HepG2 (cell line): Measurements from ENCODE around the gene NES. TPM values are rescaled to one million over a fixed set of nuclear protein-coding genes. Genes with fewer than 3 reads are reported as not detected.
A peak's percentile ranks its signal among the peaks of the same experiment; 100 is the strongest.

ENCODE experiments used
- ATAC-seq: fragments of 200-7000 bp; cut with Tn5 transposase; 3 replicates; pipeline ENCODE4 v1.9.1; 2020; ENCODE audit warnings: mild to moderate bottlenecking, moderate library complexity
- BruUV-seq: library from RNA; stranded (reverse); fragments of 400-500 nt; replicated peaks from 2 replicates; lab custom pipeline; 2021; lab: Mats Ljungman, UMichigan
- CTCF ChIA-PET: fragments of 300-600 bp; formaldehyde crosslinking; extraction: SDS; loops from one replicate; lab custom pipeline; 2021; ENCODE audit warnings: low total read pairs, inconsistent platforms, low intra/inter-chr PET ratio; lab: Yijun Ruan, JAX
- POLR2A ChIA-PET: fragments of 350-600 bp; sonication (Branson Sonifier 250); formaldehyde crosslinking; loops from one replicate; lab custom pipeline; 2020; ENCODE audit warnings: antibody characterized with exemption, inconsistent platforms; lab: Yijun Ruan, JAX
- DNase-seq: peaks from one replicate; pipeline ENCODE4 v3.0.0-alpha.2; 2015; ENCODE audit warnings: low spot score
- FAIRE-seq: peaks from 3 replicates; lab custom pipeline; 2011; peaks lifted over from hg19 to GRCh38; lab: Jason Lieb, UNC
- H2AFZ ChIP-seq: one replicate; pipeline ENCODE4 v1.6.1; 2011; ENCODE audit warnings: low read length, inconsistent platforms
- H3K27ac ChIP-seq: fragments of 300-600 bp; 3 replicates; pipeline ENCODE4 v1.8.0; 2011; ENCODE audit warnings: mixed run types, mild to moderate bottlenecking, mixed read lengths, low read length, inconsistent platforms; ENCODE audit not compliant: insufficient read depth; ENCODE audit errors: extremely low read length
- H3K27me3 ChIP-seq, 2 experiments: fragments of 200-600 bp in 1 of 2; 2 replicates in 1 of 2; 3 replicates in 1 of 2; pipeline versions ENCODE4 v1.6.0 to v1.8.0; 2011; ENCODE audit warnings: low read length in 2 of 2, mild to moderate bottlenecking in 2 of 2, moderate library complexity in 2 of 2, inconsistent platforms in 1 of 2; ENCODE audit not compliant: insufficient read depth in 2 of 2, control insufficient read depth in 1 of 2
- H3K36me3 ChIP-seq, 2 experiments: fragments of 200-600 bp in 1 of 2; replicated peaks in 1 of 2; 2 replicates in 1 of 2; 3 replicates in 1 of 2; pipeline versions ENCODE4 v1.5.1 to v1.8.0; 2011; ENCODE audit warnings: low read length in 2 of 2, inconsistent platforms in 1 of 2; ENCODE audit not compliant: insufficient read depth in 2 of 2, control insufficient read depth in 1 of 2
- H3K4me1 ChIP-seq: 2 replicates; pipeline ENCODE4 v1.5.1; 2012; ENCODE audit warnings: low read length, inconsistent platforms; ENCODE audit not compliant: insufficient read depth
- H3K4me2 ChIP-seq: 2 replicates; pipeline ENCODE4 v1.6.0; 2011; ENCODE audit warnings: low read depth, low read length, inconsistent platforms
- H3K4me3 ChIP-seq, 3 experiments: fragments of 200-600 bp in 1 of 3; sonication (generic), shearing (Covaris generic) in 1 of 3; replicated peaks in 1 of 3; 2 replicates each; pipeline ENCODE4 v1.5.1; 2011 to 2016; ENCODE audit warnings: low read length in 3 of 3, inconsistent platforms in 2 of 3, low read depth in 2 of 3, mild to moderate bottlenecking in 2 of 3, control low read depth in 1 of 3, mixed read lengths in 1 of 3; ENCODE audit not compliant: insufficient read depth in 1 of 3
- H3K79me2 ChIP-seq: one replicate; pipeline ENCODE4 v1.6.1; 2011; ENCODE audit warnings: low read length, inconsistent platforms; ENCODE audit not compliant: insufficient read depth
- H3K9ac ChIP-seq: 2 replicates; pipeline ENCODE4 v1.6.0; 2011; ENCODE audit warnings: mild to moderate bottlenecking, low read depth, low read length, inconsistent platforms; ENCODE audit not compliant: insufficient read depth
- H3K9me3 ChIP-seq: 2 replicates; pipeline ENCODE4 v1.5.1; 2012; ENCODE audit warnings: mild to moderate bottlenecking, low read length
- H4K20me1 ChIP-seq: 2 replicates; pipeline ENCODE4 v1.6.0; 2011; ENCODE audit warnings: inconsistent platforms, mild to moderate bottlenecking, low read length, moderate library complexity; ENCODE audit not compliant: insufficient read depth
- MAFK ChIP-seq, 2 experiments: IDR thresholded peaks in 1 of 2; conservative IDR thresholded peaks in 1 of 2; 2 replicates each; pipeline ENCODE4 v1.6.1; 2011; ENCODE audit warnings: improper control_type of control experiment in 2 of 2, low read length in 2 of 2
- SKIL ChIP-seq: sonication (generic); formaldehyde crosslinking; IDR thresholded peaks from 2 replicates; pipeline ENCODE4 v1.8.0; 2022; ENCODE audit warnings: missing genetic modification reagents, mild to moderate bottlenecking, moderate library complexity, borderline replicate concordance
- ZBTB7B ChIP-seq: sonication (generic); formaldehyde crosslinking; IDR thresholded peaks from 2 replicates; pipeline ENCODE4 v1.4.0; 2020; ENCODE audit warnings: missing genetic modification reagents
- ZNF263 ChIP-seq: sonication (generic); formaldehyde crosslinking; IDR thresholded peaks from 2 replicates; pipeline ENCODE4 v1.4.0; 2020; ENCODE audit warnings: missing genetic modification reagents
- ZNF598 ChIP-seq: sonication (generic); formaldehyde crosslinking; IDR thresholded peaks from 2 replicates; pipeline ENCODE4 v1.5.1; 2020; ENCODE audit warnings: mild to moderate bottlenecking, missing genetic modification reagents, borderline replicate concordance
- ZNF788 ChIP-seq: sonication (generic); formaldehyde crosslinking; IDR thresholded peaks from 2 replicates; pipeline ENCODE4 v1.5.0; 2020; ENCODE audit warnings: mild to moderate bottlenecking, missing genetic modification reagents, borderline replicate concordance
- WGBS: methylation state at CpG from one replicate; pipeline ENCODE4 v1.1.6; 2017; ENCODE audit warnings: low lambda C conversion rate; 5-methylcytosine and 5-hydroxymethylcytosine counted together
- in situ Hi-C: cut with HindIII; loops from 2 replicates; pipeline ENCODE4 v1.10.0; 2017; ENCODE audit warnings: low pct_unique_long_range_greater_than_20kb; ENCODE audit not compliant: extremely low pct_ligation_motif_present
- intact Hi-C: fragments of 100-400 bp; cut with micrococcal nuclease; formaldehyde crosslinking; loops from one replicate; pipeline ENCODE4 v1.10.0; 2022; ENCODE audit not compliant: unreplicated experiment
- polyA plus RNA-seq, 8 experiments: library from polyadenylated mRNA; depleted of rRNA in 3 of 8; stranded (reverse) in 7 of 8; unstranded in 1 of 8; fragments of >200 nt; fragmentation: Illumina TruSeq in 4 of 8; extraction: Trizol in 4 of 8; gene quantifications; 2 replicates each; pipeline versions ENCODE4 v1.2.1 to v1.2.3, GENCODE V29; 2011 to 2016; ENCODE audit warnings: low read depth in 4 of 8, missing spikeins in 1 of 8, mixed read lengths in 1 of 8; ENCODE audit not compliant: insufficient read depth in 1 of 8
- total RNA-seq, 5 experiments: library from RNA; depleted of rRNA; stranded (reverse); fragments of >200 nt; fragmentation: Illumina TruSeq; extraction: Trizol; gene quantifications; 2 replicates each; pipeline ENCODE4 v1.2.3, GENCODE V29; 2016; ENCODE audit warnings: low read depth in 1 of 5

The NES gene
- total and polyA plus RNA-seq, 2 of the 13 experiments (the other 11 are each of a cell fraction or from before 2014, with no cell fraction given) = 1.7 to 16.6 TPM

- Histone ChIP-seq H2AFZ (no peak overlapping the region), H3K4me3 (no peak overlapping the region), H3K9ac (no peak overlapping the region), H4K20me1 (no peaks in the 10 kb centered on the region), H3K9me3 (no peaks in the 10 kb centered on the region), H3K4me1 (peaks cover 60% of the 10 kb centered on the region), H3K27me3 (no peaks in the 10 kb centered on the region), H3K79me2 (no peaks in the 10 kb centered on the region), H3K27ac (no peak overlapping the region), H3K36me3 (no peaks in the 10 kb centered on the region), H3K4me2 (no peak overlapping the region)
- ATAC-seq (no peak), DNase-seq (no peak), FAIRE-seq (no peak)
- 69% methylated on average over 6 of the region's 6 CpGs for WGBS
- no peak for TF ChIP-seq ZBTB7B (CRISPR knock-in tag)
- TF ChIP-seq ZNF598 (CRISPR knock-in tag) = no peak
- CTCF ChIA-PET = no interaction called here
- in situ Hi-C loops = no loop called here
- intact Hi-C loops = no loop called here
- POLR2A ChIA-PET = interaction anchor here (9.1 kb wide), 1 partner anchor 8 kb away, joined by 189 read pairs; no protein-coding TSS in a partner anchor
- no TSS peak for BruUV-seq
Observed at GRCh38 chr1:156670359-156670758, 6.8 kb downstream of the NES start.

GRCh38 chr1:156669794-156670193 is 7.4 kb downstream of the NES start:
- H3K9me3 ChIP-seq = no peaks in the 10 kb centered on the region
- CTCF ChIA-PET = no interaction called here
- TF ChIP-seq ZNF788 (CRISPR knock-in tag) (no peak), SKIL (CRISPR knock-in tag) (no peak), ZNF263 (CRISPR knock-in tag) (peak; percentile 75), MAFK (conservative IDR thresholded peaks at IDR 0.05 in 1 of 2, IDR thresholded peaks at IDR 0.05 in 1 of 2; ENCODE audit: low read length in 2 of 2) (no peak)
- TF ChIP-seq, all 625 proteins: peak for 1
- DNase-seq (no peak), FAIRE-seq (no peak), ATAC-seq (no peak)
- WGBS = 36% methylated on average over 4 of the region's 5 CpGs
- no peak overlapping the region for H3K4me2 ChIP-seq
- BruUV-seq = no TSS peak
- H3K4me1 ChIP-seq = peaks cover 60% of the 10 kb centered on the region
- H3K27ac ChIP-seq = no peak overlapping the region
- H3K79me2 ChIP-seq = no peaks in the 10 kb centered on the region
- no peaks in the 10 kb centered on the region for H3K36me3 ChIP-seq
- no peaks in the 10 kb centered on the region for H4K20me1 ChIP-seq
- no peak overlapping the region for H3K4me3 ChIP-seq
- no peaks in the 10 kb centered on the region for H3K27me3 ChIP-seq
- H2AFZ ChIP-seq = no peak overlapping the region
- in situ Hi-C loops (no loop called here), intact Hi-C loops (loop anchor here (10.0 kb wide), 1 partner anchor 55 kb away; the partner anchor contains the start of genes ISG20L2 and METTL25B)
- no peak overlapping the region for H3K9ac ChIP-seq
- POLR2A ChIA-PET = interaction anchor here (9.1 kb wide), 1 partner anchor 7 kb away, joined by 189 read pairs; no protein-coding TSS in a partner anchor
